UCSD-AML1 (cell line): ENCODE data around the gene ALLC.
"Not testable (repeated sequence)": the region's sequence is repeated elsewhere in the genome, so short reads cannot be mapped to it uniquely, and the experiment has no call there.

Experiments used
- DNase-seq: peaks from one replicate; lab custom pipeline; 2025; ENCODE audit not compliant: unreplicated experiment; lab: John Stamatoyannopoulos, UW

ALLC gene

GRCh38 chr2:3657881-3658280 lies at the start of gene ALLC:
Gene ALLC, plus strand, starts transcription at chr2:3658200. Its CDS starts 12,958 bp downstream, at chr2:3671158.
- no peak for DNase-seq

- no peak for DNase-seq
Measured at GRCh38 chr2:3608373-3609278, 49.4 kb upstream of the ALLC start.

- not testable (repeated sequence) for DNase-seq
Measured at GRCh38 chr2:3609279-3609673, 48.7 kb upstream of the ALLC start.

GRCh38 chr2:3610415-3610814 lies 47.6 kb upstream of the ALLC start:
- DNase-seq, result no peak

GRCh38 chr2:3610881-3611505 lies 47.0 kb upstream of the ALLC start:
- no peak for DNase-seq

- no peak for DNase-seq
Measured at GRCh38 chr2:3611589-3611988, 46.4 kb upstream of the ALLC start.

- no peak for DNase-seq
Measured at GRCh38 chr2:3612639-3613523, 45.1 kb upstream of the ALLC start.

GRCh38 chr2:3613524-3613905 lies 44.5 kb upstream of the ALLC start:
- no peak for DNase-seq

- DNase-seq, result not testable (repeated sequence)
Measured at GRCh38 chr2:3614743-3615142, 43.3 kb upstream of the ALLC start.

- not testable (repeated sequence) for DNase-seq
Measured at GRCh38 chr2:3615541-3616200, 42.3 kb upstream of the ALLC start.

- DNase-seq, result not testable (repeated sequence)
Measured at GRCh38 chr2:3616435-3617197, 41.4 kb upstream of the ALLC start.

GRCh38 chr2:3617198-3617890 lies 40.7 kb upstream of the ALLC start:
- no peak for DNase-seq

GRCh38 chr2:3618367-3618766 lies 39.6 kb upstream of the ALLC start:
- no peak for DNase-seq

GRCh38 chr2:3619033-3619432 lies 39.0 kb upstream of the ALLC start:
- no peak for DNase-seq

- not testable (repeated sequence) for DNase-seq
Measured at GRCh38 chr2:3619661-3620060, 38.3 kb upstream of the ALLC start.

GRCh38 chr2:3620834-3621233 lies 37.2 kb upstream of the ALLC start:
- no peak for DNase-seq

- DNase-seq, result no peak
Measured at GRCh38 chr2:3622967-3623366, 35.0 kb upstream of the ALLC start.

GRCh38 chr2:3624059-3624794 lies 33.8 kb upstream of the ALLC start:
- no peak for DNase-seq

- no peak for DNase-seq
Measured at GRCh38 chr2:3625186-3625585, 32.8 kb upstream of the ALLC start.
